ENCODE measurements around the gene MRPL3. TPM values are rescaled to one million over a fixed set of nuclear protein-coding genes. Genes with fewer than 3 reads are reported as not detected.

Gene MRPL3
- total RNA-seq, 2 experiments from 2014 or later: 168 TPM

DNA sequence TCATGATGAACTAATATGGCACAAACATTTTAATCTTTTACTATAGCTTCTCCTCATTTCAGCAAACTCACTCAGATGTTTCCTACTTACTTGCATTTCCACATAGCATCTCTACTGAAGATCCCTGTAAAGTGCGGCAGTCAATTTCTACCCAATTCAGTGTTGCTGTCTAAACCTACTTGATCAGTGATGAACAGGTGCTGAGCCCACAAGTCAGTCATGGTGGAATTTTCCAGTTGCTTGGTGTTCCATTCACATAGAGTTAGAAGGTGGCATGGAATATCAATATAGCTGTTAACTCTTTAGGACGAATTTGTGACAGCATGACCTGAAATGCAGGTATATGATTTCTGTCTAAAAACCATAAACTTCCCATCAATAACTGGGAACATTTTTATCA lies 22.7 kb downstream of the MRPL3 start:
- POLR2A ChIA-PET: no interaction called here
- TF ChIP-seq, protein P1, sequence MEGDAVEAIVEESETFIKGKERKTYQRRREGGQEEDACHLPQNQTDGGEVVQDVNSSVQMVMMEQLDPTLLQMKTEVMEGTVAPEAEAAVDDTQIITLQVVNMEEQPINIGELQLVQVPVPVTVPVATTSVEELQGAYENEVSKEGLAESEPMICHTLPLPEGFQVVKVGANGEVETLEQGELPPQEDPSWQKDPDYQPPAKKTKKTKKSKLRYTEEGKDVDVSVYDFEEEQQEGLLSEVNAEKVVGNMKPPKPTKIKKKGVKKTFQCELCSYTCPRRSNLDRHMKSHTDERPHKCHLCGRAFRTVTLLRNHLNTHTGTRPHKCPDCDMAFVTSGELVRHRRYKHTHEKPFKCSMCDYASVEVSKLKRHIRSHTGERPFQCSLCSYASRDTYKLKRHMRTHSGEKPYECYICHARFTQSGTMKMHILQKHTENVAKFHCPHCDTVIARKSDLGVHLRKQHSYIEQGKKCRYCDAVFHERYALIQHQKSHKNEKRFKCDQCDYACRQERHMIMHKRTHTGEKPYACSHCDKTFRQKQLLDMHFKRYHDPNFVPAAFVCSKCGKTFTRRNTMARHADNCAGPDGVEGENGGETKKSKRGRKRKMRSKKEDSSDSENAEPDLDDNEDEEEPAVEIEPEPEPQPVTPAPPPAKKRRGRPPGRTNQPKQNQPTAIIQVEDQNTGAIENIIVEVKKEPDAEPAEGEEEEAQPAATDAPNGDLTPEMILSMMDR (IDR thresholded peaks at IDR 0.05): no peak

DNA sequence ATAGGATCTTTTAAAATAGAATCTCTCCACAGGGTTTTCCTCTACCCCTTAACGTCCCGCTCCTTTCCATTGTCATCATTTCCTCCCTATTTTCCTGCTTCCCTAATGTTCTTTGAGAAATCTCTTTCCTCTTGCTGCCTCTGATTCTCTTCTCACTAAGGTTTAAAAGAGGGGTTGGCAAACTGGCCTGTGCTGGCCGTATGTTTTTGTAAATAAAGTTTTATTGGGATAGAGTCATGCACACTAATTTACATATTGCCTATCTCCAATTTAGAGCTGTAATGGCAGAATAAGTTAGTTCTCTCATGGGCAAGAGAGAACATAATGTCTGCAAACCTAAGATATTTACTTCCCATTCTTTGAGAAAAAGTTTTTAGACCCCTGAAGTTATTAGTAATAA lies 25.0 kb downstream of the MRPL3 start:
- Mint-ChIP-seq H3K4me1 (ENCODE audit: low read depth) (peaks cover 26% of the 10 kb centered on the region), H3K27me3 (no peaks in the 10 kb centered on the region), H3K4me3 (no peak overlapping the region), H3K9me3 (no peaks in the 10 kb centered on the region), H3K27ac (no peak overlapping the region), H3K36me3 (ENCODE audit: low read depth) (peaks cover 47% of the 10 kb centered on the region)
- intact Hi-C loops (cut with micrococcal nuclease): no loop called here
- ATAC-seq: no peak
- POLR2A ChIA-PET: no interaction called here
- CTCF ChIA-PET: no interaction called here
- no peak for DNase-seq
- TF ChIP-seq, protein P1 (IDR thresholded peaks at IDR 0.05): no peak

More for the DNA sequence above, 22.7 kb downstream of the MRPL3 start:
- ATAC-seq: no peak
- intact Hi-C loops (cut with micrococcal nuclease): no loop called here
- CTCF ChIA-PET: interaction anchor here (1.2 kb wide), 1 partner anchor 20 kb away, joined by 3 read pairs; no protein-coding TSS in a partner anchor
- Mint-ChIP-seq H3K36me3 (ENCODE audit: low read depth) (peaks cover 44% of the 10 kb centered on the region), H3K4me3 (no peak overlapping the region), H3K9me3 (no peaks in the 10 kb centered on the region), H3K27me3 (no peaks in the 10 kb centered on the region), H3K4me1 (ENCODE audit: low read depth) (peaks cover 15% of the 10 kb centered on the region), H3K27ac (no peak overlapping the region)
- no peak for DNase-seq

DNA sequence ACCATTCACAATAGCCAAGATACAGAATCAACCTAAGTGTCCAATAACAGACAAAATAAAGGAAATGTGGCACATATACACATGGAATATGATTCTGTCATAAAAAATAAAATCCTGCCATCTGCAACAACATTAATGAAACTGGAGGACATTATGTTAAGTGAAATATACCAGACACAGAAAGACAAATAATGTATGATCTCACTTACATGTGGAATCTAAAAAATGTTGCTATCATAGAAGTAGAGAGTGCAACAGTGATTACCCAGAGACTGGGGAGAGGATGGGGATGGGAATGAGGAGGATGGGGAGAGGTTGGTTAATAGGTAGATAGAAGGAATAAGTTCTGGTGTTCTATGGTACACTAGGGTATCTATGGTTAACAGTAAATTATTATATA lies 28.7 kb downstream of the MRPL3 start:
- TF ChIP-seq, protein P1 (IDR thresholded peaks at IDR 0.05): no peak
- DNase-seq: no peak
- intact Hi-C loops (cut with micrococcal nuclease): no loop called here
- H3K4me3 Mint-ChIP-seq: no peak overlapping the region
- H3K27me3 Mint-ChIP-seq: no peaks in the 10 kb centered on the region
- no peaks in the 10 kb centered on the region for H3K9me3 Mint-ChIP-seq
- H3K36me3 Mint-ChIP-seq (ENCODE audit: low read depth): peaks cover 60% of the 10 kb centered on the region
- POLR2A ChIA-PET: interaction anchor here (1.0 kb wide), 1 partner anchor 18 kb away, joined by 3 read pairs; no protein-coding TSS in a partner anchor
- no peak for ATAC-seq
- peaks cover 47% of the 10 kb centered on the region for H3K4me1 Mint-ChIP-seq (ENCODE audit: low read depth)
- CTCF ChIA-PET: no interaction called here
- no peak overlapping the region for H3K27ac Mint-ChIP-seq

DNA sequence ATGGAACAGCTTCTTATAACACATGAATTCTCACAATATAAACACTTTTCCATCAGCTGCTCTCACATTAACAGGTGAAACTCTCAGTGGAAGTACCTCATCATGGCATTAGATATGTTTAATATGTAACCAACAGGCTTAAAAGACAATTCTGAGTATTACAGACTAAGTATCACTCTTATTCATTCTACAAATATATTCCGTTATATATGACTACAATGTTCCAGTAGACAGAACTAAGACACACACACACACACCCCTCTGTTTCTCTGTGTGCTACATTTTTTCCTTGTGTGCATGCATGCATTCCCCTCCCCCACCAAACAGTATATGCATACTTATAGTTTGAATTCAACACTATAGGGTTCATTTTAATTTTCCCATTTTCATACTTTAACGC lies 32.4 kb downstream of the MRPL3 start:
- H3K4me1 Mint-ChIP-seq (ENCODE audit: low read depth): peaks cover 41% of the 10 kb centered on the region
- peak; percentile 37 for ATAC-seq

DNA sequence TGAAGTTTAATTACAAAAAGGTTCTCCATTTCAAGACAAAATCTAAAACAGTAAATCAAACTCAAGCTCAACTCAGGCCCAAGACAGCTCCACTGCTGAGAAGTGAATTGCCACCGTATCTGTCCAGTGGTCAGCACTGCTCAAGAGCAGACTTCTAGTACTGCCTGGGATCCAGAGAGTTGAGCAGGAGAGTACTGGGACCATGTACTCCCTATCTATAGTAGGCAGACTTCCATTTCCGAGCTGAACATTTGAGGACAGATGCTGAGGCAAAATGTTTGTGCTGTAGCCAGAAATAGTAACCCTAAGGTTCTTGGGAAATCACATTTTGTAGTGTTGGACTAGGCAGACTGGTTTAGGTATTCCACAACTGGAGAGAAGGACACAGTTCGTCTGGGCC lies 44.1 kb downstream of the MRPL3 start:
- no peaks in the 10 kb centered on the region for H3K9me3 Mint-ChIP-seq
- no peaks in the 10 kb centered on the region for H3K27me3 Mint-ChIP-seq
- CTCF ChIA-PET: no interaction called here
- H3K36me3 Mint-ChIP-seq (ENCODE audit: low read depth): peaks cover 42% of the 10 kb centered on the region
- POLR2A ChIA-PET: no interaction called here
- no peak overlapping the region for H3K27ac Mint-ChIP-seq
- H3K4me1 Mint-ChIP-seq (ENCODE audit: low read depth): no peaks in the 10 kb centered on the region
- DNase-seq: no peak
- intact Hi-C loops (cut with micrococcal nuclease): no loop called here
- TF ChIP-seq, protein P1 (IDR thresholded peaks at IDR 0.05): no peak
- no peak for ATAC-seq
- no peak overlapping the region for H3K4me3 Mint-ChIP-seq

More for the DNA sequence above, 32.4 kb downstream of the MRPL3 start:
- no peak for DNase-seq
- intact Hi-C loops (cut with micrococcal nuclease): no loop called here
- TF ChIP-seq, protein P1 (IDR thresholded peaks at IDR 0.05): no peak
- ChIA-PET CTCF (interaction anchor here (1.5 kb wide), 1 partner anchor 11 kb away, joined by 5 read pairs; no protein-coding TSS in a partner anchor), POLR2A (no interaction called here)
- no peak overlapping the region for H3K4me3 Mint-ChIP-seq
- H3K27ac Mint-ChIP-seq: peak overlapping the region; percentile 1
- H3K9me3 Mint-ChIP-seq: no peaks in the 10 kb centered on the region
- H3K36me3 Mint-ChIP-seq (ENCODE audit: low read depth): peaks cover 58% of the 10 kb centered on the region
- no peaks in the 10 kb centered on the region for H3K27me3 Mint-ChIP-seq
